HL-60 (cell line): Measurements from ENCODE around the gene CENPF.

Experiments
- CTCF ChIP-seq: IDR thresholded peaks from one replicate; pipeline ENCODE4 v1.5.1; 2011; ENCODE audit warnings: low read length, control low read depth, inconsistent platforms; ENCODE audit not compliant: insufficient read depth
- POLR2AphosphoS5 ChIP-seq: IDR thresholded peaks from 2 replicates; pipeline ENCODE4 v1.6.1; 2012; ENCODE audit warnings: low read depth
- REST ChIP-seq: IDR thresholded peaks from 2 replicates; pipeline ENCODE4 v1.6.1; 2012; ENCODE audit warnings: low read depth; ENCODE audit not compliant: insufficient replicate concordance
- SPI1 ChIP-seq: IDR thresholded peaks from 2 replicates; pipeline ENCODE4 v1.6.1; 2012; ENCODE audit warnings: low read depth, mild to moderate bottlenecking, borderline replicate concordance

GRCh38 chr1:214676747-214677146 is 73.8 kb downstream of the CENPF start:
- no peak for TF ChIP-seq POLR2AphosphoS5
- TF ChIP-seq CTCF = no peak
- TF ChIP-seq REST = no peak
- no peak for TF ChIP-seq SPI1
